CD4-positive, alpha-beta T cell treated with Interleukin-6 for 4 hours (primary cell): ENCODE measurements around the gene PANX2.

Source experiments
- DNase-seq: peaks from one replicate; pipeline ENCODE4 v3.0.0-alpha.2; 2020; ENCODE audit warnings: mixed read lengths

The PANX2 gene

GRCh38 chr22:50216055-50216683, 45.6 kb downstream of the PANX2 start:
- no peak for DNase-seq

- DNase-seq, result no peak
Observed at GRCh38 chr22:50216684-50217520, 46.4 kb downstream of the PANX2 start.

- DNase-seq, result no peak
Observed at GRCh38 chr22:50217543-50218152, 47.1 kb downstream of the PANX2 start.

- no peak for DNase-seq
Observed at GRCh38 chr22:50218153-50218995, 47.8 kb downstream of the PANX2 start.

- no peak for DNase-seq
Observed at GRCh38 chr22:50218996-50219727, 48.6 kb downstream of the PANX2 start.

- no peak for DNase-seq
Observed at GRCh38 chr22:50219800-50220602, 49.5 kb downstream of the PANX2 start.

GRCh38 chr22:50220603-50221409, 50.3 kb downstream of the PANX2 start:
- no peak for DNase-seq

GRCh38 chr22:50221410-50222300, 51.1 kb downstream of the PANX2 start:
- DNase-seq, result no peak

GRCh38 chr22:50222508-50222907, 52.0 kb downstream of the PANX2 start:
- DNase-seq, result no peak

GRCh38 chr22:50224071-50224470, 53.5 kb downstream of the PANX2 start:
- DNase-seq, result no peak

- no peak for DNase-seq
Observed at GRCh38 chr22:50225200-50225969, 54.9 kb downstream of the PANX2 start.

- DNase-seq, result no peak
Observed at GRCh38 chr22:50226063-50226874, 55.7 kb downstream of the PANX2 start.

GRCh38 chr22:50226875-50227165, 56.3 kb downstream of the PANX2 start:
- DNase-seq, result no peak

GRCh38 chr22:50227579-50228215, 57.2 kb downstream of the PANX2 start:
- no peak for DNase-seq

- no peak for DNase-seq
Observed at GRCh38 chr22:50228366-50228765, 57.8 kb downstream of the PANX2 start.

GRCh38 chr22:50229370-50229769, 58.8 kb downstream of the PANX2 start:
- DNase-seq, result no peak
